Upper lobe of right lung (tissue), 1 donor: ENCODE results near the gene POU2F1. TPM values are rescaled to one million over a fixed set of nuclear protein-coding genes. Genes with fewer than 3 reads are reported as not detected.

Experiments
- ATAC-seq: fragments of 200-7000 bp; cut with Tn5 transposase; one replicate; pipeline ENCODE4 v1.9.1; 2020; ENCODE audit warnings: mild to moderate bottlenecking, moderate library complexity
- DNase-seq: peaks from one replicate; pipeline ENCODE4 v3.0.0-alpha.2; 2020
- H3K27ac ChIP-seq: fragments of 200-600 bp; one replicate; pipeline ENCODE4 v1.8.0; 2022
- H3K27me3 ChIP-seq: fragments of 200-600 bp; one replicate; pipeline ENCODE4 v1.8.0; 2022; ENCODE audit warnings: mild to moderate bottlenecking
- H3K36me3 ChIP-seq: fragments of 200-600 bp; one replicate; pipeline ENCODE4 v1.8.0; 2022
- H3K4me1 ChIP-seq: fragments of 200-600 bp; one replicate; pipeline ENCODE4 v1.8.0; 2022
- H3K4me3 ChIP-seq: fragments of 200-600 bp; one replicate; pipeline ENCODE4 v1.8.0; 2022; ENCODE audit warnings: mild to moderate bottlenecking
- H3K9me3 ChIP-seq: fragments of 200-600 bp; one replicate; pipeline ENCODE4 v1.8.0; 2022
- intact Hi-C: fragments of 100-400 bp; cut with DNase I; formaldehyde crosslinking; loops from one replicate; pipeline ENCODE4 v1.11.0; 2022
- total RNA-seq: library from RNA; stranded (reverse); fragmentation: NEBNext Ultra II Directional; extraction: Animal tissue kit (Norgen Biotek cat#: 25700); gene quantifications from one replicate; pipeline ENCODE4 v1.2.1, GENCODE V29; 2021
- TF ChIP-seq, protein P1 (sequence below): fragments of 200-600 bp; IDR thresholded peaks from one replicate; pipeline ENCODE4 v1.8.0; 2022; ENCODE audit warnings: antibody characterized with exemption
- donor health status: DM: no; HTN: yes; CAD: no; lungs with severe emphysema.

POU2F1 gene
- total RNA-seq, 1 donor from 2014 or later, result 15.3 TPM

DNA sequence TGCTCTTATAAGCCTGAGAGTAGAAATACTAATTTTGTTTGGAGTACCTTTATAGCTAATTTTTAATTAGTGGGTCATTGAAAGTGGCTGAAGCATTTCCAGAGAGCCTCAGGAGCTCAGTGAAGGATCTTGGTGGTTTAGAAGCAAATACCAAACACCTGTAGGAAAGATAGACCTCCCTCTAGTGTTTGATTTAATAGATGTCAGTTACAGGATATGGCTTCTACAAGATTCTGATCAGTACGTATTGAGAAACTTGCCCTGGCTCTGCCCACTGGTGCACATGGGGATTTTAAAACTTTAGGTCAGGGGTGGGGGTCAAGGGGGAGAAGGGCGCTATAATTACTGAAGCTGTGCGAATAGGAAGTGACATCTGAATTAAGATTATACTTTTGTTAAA lies 122.2 kb downstream of the POU2F1 start:
- Histone ChIP-seq H3K36me3 (no peaks in the 10 kb centered on the region), H3K9me3 (no peaks in the 10 kb centered on the region), H3K27ac (no peak overlapping the region), H3K4me3 (no peak overlapping the region), H3K27me3 (no peaks in the 10 kb centered on the region), H3K4me1 (peaks cover 2% of the 10 kb centered on the region)
- intact Hi-C loops, result no loop called here
- TF ChIP-seq, protein P1, sequence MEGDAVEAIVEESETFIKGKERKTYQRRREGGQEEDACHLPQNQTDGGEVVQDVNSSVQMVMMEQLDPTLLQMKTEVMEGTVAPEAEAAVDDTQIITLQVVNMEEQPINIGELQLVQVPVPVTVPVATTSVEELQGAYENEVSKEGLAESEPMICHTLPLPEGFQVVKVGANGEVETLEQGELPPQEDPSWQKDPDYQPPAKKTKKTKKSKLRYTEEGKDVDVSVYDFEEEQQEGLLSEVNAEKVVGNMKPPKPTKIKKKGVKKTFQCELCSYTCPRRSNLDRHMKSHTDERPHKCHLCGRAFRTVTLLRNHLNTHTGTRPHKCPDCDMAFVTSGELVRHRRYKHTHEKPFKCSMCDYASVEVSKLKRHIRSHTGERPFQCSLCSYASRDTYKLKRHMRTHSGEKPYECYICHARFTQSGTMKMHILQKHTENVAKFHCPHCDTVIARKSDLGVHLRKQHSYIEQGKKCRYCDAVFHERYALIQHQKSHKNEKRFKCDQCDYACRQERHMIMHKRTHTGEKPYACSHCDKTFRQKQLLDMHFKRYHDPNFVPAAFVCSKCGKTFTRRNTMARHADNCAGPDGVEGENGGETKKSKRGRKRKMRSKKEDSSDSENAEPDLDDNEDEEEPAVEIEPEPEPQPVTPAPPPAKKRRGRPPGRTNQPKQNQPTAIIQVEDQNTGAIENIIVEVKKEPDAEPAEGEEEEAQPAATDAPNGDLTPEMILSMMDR, result peak; percentile 32
- DNase-seq, result no peak
- peak; percentile 88 for ATAC-seq

DNA sequence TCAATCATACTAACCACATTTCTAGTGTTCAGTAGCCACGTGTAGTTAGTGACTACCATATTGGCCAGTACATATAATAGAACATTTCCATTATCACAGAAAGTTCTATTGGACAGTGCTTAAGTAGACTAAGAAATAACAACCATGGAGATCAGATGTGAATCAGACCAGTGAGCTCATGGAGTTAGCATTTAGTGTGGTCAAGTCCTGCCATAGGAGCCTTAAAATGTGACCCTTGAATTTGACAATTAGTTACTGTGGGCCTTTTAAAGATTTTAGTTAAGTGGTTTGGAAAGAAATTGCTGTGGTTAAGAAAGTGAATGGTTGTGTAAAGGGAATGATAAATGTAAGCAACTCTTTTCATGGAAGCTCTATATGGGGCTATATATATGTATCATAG lies 123.4 kb downstream of the POU2F1 start:
- Histone ChIP-seq H3K4me1 (peaks cover 2% of the 10 kb centered on the region), H3K36me3 (no peaks in the 10 kb centered on the region), H3K27ac (no peak overlapping the region), H3K9me3 (no peaks in the 10 kb centered on the region), H3K27me3 (no peaks in the 10 kb centered on the region), H3K4me3 (no peak overlapping the region)
- DNase-seq (no peak), ATAC-seq (no peak)
- intact Hi-C loops, result no loop called here
- TF ChIP-seq, protein P1, result no peak

- peaks cover 2% of the 10 kb centered on the region for H3K4me1 ChIP-seq
- no peaks in the 10 kb centered on the region for H3K36me3 ChIP-seq
- no peaks in the 10 kb centered on the region for H3K27me3 ChIP-seq
- no peak overlapping the region for H3K4me3 ChIP-seq
- H3K27ac ChIP-seq, result no peak overlapping the region
- TF ChIP-seq, protein P1, result no peak
- ATAC-seq (no peak), DNase-seq (no peak)
- intact Hi-C loops, result no loop called here
- no peaks in the 10 kb centered on the region for H3K9me3 ChIP-seq
These were observed 124.1 kb downstream of the POU2F1 start for GRCh38 chr1:167344615-167345385.

- peaks cover 2% of the 10 kb centered on the region for H3K4me1 ChIP-seq
- TF ChIP-seq, protein P1, result no peak
- intact Hi-C loops, result no loop called here
- H3K27me3 ChIP-seq, result no peaks in the 10 kb centered on the region
- ATAC-seq (no peak), DNase-seq (no peak)
- no peaks in the 10 kb centered on the region for H3K9me3 ChIP-seq
- no peaks in the 10 kb centered on the region for H3K36me3 ChIP-seq
- no peak overlapping the region for H3K27ac ChIP-seq
- H3K4me3 ChIP-seq, result no peak overlapping the region
These were observed 124.7 kb downstream of the POU2F1 start for GRCh38 chr1:167345386-167345733.

DNA sequence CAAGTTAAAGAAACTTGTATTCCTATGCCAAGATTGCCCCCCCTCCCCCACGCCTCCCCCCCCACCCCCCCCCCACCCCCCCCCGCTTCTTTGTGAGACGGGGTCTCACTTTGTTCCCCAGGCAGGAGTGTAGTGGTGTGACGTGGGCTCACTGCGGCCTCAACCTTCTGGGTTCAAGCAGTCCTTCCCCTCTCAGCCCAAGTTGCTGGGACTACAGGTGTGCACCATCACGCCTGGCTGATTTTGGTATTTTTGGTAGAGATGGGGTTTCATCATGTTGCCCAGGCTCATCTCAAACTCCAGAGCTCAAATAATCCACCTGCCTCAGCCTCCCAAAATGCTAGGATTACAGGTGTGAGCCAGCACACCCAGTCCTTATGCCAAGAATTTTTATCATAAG lies 136.6 kb downstream of the POU2F1 start:
- no peaks in the 10 kb centered on the region for H3K27me3 ChIP-seq
- H3K9me3 ChIP-seq, result no peaks in the 10 kb centered on the region
- no peak overlapping the region for H3K4me3 ChIP-seq
- H3K4me1 ChIP-seq, result no peaks in the 10 kb centered on the region
- H3K27ac ChIP-seq, result no peak overlapping the region
- ATAC-seq (no peak), DNase-seq (no peak)
- no peaks in the 10 kb centered on the region for H3K36me3 ChIP-seq
- intact Hi-C loops, result no loop called here
- TF ChIP-seq, protein P1, result no peak

DNA sequence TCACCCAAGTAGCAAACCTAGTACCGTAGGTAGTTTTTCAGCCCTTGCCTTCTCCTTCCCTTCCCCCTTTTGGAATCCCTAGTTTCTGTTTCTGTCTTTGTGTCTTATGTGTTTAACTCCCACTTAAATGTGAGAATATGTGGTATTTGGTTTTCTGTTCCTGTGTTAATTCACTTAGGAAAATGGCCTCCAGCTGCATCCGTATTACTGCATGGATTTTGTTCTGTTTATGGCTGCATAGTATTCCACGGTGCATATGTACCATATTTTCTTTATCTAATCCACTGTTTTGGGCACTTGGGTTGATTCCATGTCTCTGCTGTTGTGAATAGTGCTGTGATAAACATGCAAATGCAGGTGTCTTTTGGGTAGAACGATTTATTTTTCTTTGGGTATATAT lies 138.6 kb downstream of the POU2F1 start:
- Histone ChIP-seq H3K27me3 (no peaks in the 10 kb centered on the region), H3K4me1 (no peaks in the 10 kb centered on the region), H3K4me3 (no peak overlapping the region), H3K27ac (no peak overlapping the region), H3K36me3 (no peaks in the 10 kb centered on the region), H3K9me3 (no peaks in the 10 kb centered on the region)
- TF ChIP-seq, protein P1, result no peak
- no peak for DNase-seq
- no peak for ATAC-seq
- intact Hi-C loops, result no loop called here
